ENCODE data around the gene ADAMTS6. TPM values are rescaled to one million over a fixed set of nuclear protein-coding genes. Genes with fewer than 3 reads are reported as not detected.
"Not testable (repeated sequence)": the region's sequence is repeated elsewhere in the genome, so short reads cannot be mapped to it uniquely, and the experiment has no call there.

The ADAMTS6 gene
- total RNA-seq, 1 donor from 2014 or later, result 0.88 TPM

DNA sequence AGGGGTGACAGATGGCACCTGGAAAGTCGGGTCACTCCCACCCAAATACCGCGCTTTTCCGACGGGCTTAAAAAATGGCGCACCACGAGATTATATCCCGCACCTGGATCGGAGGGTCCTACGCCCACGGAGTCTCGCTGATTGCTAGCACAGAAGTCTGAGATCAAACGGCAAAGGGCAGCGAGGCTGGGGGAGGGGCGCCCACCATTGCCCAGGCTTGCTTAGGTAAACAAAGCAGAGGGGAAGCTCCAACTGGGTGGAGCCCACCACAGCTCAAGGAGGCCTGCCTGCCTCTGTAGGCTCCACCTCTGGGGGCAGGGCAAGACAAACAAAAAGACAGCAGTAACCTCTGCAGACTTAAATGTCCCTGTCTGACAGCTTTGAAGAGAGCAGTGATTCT is 111.2 kb downstream of the ADAMTS6 start:
- intact Hi-C loops (cut with micrococcal nuclease), result not testable (repeated sequence)

DNA sequence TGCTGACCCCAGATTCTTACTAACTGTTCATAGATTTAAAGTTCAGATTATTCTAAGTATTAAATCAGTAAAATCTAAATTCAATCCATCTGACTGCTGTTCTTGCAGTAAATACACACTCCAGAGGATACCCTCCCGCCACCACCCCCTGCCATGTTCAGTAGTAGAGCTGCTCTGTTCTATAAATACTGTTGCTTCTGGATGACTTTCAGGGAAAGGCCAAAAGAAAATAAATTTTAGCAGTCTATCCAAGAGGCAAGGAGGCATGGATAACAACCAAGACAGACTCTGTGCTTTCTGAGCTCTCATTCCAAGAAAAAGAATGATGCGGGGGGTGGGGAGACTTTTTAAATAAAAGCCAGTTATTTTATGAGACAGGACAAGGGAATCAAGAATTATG is 115.1 kb downstream of the ADAMTS6 start:
- intact Hi-C loops (cut with micrococcal nuclease), result no loop called here

DNA sequence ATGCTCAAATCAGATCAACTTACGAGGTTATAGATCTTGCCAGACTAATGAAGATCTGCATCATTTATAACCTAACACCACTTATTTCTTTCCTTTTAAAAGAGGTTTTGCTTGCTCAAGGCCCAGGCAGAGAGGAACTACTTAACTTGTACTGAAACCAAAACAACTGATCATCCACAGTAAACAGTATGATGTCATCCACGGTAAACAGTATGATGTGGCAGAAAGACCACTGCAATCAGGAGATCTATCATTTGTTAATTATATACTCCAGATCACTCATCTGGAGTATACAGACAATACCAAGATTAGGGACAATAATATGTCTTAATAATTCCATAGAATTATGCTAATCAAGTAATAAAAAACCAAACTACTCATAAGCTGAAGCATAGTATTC is 116.8 kb downstream of the ADAMTS6 start:
- intact Hi-C loops (cut with micrococcal nuclease), result no loop called here

DNA sequence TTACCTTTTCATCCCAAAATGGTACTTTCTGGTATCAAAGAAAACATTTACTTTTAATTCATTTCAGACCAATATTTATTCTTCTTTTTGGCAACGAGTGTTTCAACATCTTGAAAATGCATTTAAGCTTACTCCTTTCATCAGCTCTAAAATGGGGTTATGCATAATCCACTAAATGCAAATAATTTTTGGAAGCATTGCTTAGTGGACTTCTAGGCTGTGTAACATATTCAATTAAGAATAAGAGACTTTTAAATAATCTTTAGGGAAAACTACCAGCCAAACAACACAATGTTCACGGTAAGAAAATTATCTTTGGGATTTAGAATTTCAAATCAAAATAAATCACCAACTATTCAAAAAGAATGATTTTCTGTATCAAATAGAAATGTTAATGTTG is 118.2 kb downstream of the ADAMTS6 start:
- intact Hi-C loops (cut with micrococcal nuclease), result no loop called here

DNA sequence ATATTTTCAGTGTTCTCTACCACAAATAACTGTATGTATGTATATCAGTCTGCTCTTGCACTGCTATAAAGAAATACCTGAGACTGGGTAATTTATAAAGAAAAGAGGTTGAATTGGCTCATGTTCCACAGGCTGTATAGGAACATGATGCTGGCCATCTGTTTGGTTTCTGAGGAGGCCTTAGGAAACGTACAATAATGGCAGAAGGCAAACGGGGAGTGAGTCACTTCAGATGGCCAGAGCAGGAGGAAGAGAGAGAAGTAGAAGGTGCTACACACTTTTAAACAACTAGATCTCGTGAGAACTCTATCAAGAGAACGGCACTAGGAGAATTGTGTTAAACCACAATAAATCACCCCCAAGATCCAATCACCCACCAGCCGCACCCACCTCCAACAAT is 121.7 kb downstream of the ADAMTS6 start:
- intact Hi-C loops (cut with micrococcal nuclease), result no loop called here

DNA sequence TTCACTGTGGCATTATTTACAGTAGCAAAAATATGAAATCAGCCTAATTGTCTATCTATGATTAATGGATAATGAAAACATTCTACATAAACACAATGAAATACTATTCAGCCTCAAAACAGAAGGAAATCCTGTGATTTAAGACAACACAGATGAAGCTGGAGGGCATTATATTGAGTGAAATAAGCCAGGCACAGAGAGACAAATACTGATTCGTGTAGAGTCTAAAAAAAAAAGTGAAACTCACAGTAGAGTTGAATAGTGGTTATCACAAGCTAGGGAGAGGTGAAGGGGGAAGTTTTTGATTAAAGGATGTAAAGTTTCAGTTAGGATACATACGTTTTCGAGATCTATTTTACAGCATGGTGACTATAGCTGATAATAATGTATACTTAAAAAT is 122.2 kb downstream of the ADAMTS6 start:
- intact Hi-C loops (cut with micrococcal nuclease), result no loop called here

DNA sequence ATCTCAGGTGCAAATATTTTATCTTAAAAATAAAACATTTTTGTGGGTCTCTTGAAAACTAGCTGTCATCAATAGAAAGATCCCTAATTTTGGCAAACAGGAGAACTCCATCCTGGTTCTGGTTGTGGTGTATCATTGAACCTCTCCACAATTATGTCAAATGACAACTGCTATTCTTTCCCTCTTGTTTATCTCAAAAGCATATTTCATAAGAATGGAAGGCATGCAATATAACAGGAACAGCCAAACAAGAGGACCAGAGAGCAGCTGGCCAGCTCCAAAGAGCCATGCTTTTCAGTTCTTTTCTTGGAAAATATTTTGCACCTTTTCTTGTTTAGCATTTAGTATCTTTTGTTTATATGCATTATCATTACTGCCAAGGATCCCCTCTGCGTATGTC is 125.4 kb downstream of the ADAMTS6 start:
- intact Hi-C loops (cut with micrococcal nuclease), result no loop called here

DNA sequence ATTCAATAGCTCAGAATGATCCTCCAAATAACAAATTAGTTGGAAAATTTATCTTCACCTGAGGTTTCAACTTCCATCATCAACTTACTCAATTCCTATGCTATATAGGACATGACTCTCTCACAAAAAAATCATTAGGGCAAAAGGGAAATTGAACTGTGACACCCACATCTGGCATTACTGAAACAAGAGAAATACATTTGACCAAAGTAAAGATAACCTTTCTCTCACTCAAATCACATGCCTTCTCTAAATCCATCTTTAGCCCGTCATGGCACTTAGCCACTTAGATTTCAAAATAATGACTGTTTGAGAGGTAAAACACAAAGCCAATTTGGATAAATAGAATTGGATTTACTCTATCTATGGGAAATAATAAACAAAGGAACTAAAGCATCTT is 126.4 kb downstream of the ADAMTS6 start:
- intact Hi-C loops (cut with micrococcal nuclease), result no loop called here

DNA sequence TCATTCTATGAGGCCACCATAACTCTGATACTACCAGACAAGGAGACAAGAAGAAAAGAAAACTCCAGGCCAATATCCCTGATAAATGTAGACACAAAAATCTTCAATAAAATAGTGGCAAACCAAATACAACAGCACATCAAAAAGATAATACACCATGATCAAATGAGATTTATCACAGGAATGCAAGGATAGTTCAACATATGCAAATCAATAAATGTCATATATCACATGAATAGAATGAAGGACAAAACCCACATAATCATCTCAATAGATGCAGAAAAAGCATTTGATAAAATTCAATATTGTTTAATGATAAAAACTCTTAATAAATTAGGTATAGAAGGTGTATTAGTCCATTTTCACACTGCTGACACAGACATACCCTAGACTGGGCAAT is 139.9 kb downstream of the ADAMTS6 start:
- intact Hi-C loops (cut with micrococcal nuclease), result no loop called here

DNA sequence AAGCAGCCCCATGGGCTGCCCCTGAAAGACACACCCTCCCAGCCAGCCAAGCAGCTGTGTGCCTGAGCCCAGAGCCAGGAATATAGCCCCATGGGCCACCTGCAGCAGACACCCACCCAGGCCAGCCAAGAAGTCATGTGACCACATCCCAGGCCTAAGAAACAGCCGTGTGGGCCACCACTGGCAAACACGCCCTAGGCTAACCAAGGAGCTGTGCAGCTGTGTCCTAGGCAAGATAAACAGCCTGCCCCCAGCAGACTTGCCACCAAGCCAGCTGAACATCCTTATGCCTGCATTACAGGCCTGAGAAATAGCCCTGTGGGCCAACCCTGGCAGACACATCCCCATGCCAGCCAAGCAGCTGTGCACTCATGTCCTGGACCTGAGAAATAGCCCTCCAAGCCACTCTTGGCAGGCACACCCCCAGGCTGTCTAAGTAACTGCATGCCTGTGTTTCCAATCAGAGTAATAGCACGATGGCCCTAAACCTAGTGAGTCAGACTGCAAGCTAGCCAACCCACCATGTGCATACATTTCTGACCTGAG is 143.0 kb downstream of the ADAMTS6 start:
- intact Hi-C loops (cut with micrococcal nuclease), result no loop called here

DNA sequence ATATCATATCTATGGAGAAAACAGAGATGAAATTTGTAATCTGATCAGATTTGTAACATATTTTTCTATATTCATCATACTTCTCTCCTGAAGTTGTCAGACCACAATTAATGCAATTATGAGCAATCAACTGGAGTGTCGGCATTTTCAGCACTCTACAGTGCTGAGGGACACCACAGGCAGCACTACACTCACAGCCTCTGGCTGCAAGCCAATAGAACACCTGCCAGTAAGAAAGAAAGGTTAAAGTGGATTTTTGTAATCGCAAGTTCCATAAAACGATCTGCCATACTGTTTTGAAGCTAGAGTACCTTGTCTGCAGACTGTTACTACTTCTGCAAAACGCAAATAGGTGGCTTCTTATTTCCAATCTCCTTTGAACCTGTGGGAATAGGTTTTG is 147.6 kb downstream of the ADAMTS6 start:
- intact Hi-C loops (cut with micrococcal nuclease), result no loop called here

DNA sequence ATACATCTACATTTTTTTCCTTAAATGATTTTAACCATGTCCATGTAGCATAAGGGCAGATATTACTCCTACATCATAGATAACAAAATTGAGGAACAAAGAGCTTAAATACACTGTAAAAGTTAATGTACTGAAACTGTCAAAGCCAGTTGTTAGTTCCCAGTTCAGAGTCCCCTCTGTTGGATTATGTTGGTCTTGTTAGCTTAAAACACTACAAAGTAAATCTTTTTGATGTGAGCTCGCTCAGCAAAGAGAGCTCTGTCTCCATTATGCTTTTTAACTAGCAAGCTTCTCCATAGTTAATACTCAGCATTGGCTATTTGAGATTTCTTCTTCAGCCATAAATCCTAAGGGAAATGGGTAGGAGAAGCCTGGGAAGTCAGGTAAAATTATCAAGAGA is 149.1 kb downstream of the ADAMTS6 start:
- intact Hi-C loops (cut with micrococcal nuclease), result no loop called here

DNA sequence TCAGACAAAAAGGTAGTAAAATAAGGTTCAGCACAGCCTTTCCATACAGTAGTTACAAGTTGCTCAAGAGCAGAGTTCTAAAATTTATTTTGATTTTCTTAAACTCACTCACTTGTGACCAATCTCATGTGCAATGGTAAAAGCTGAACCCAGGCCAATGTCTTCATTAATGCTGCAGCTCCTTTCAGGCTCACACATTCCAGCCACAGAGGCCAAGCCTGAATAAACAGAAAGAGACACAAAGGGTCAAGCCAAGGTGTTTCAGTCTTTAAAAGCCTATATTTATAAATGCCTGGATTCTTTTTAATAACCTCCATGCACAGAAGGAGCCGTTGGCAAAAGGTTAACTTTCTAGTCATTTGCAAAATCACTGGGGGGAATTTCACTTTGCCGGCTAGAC is 152.5 kb downstream of the ADAMTS6 start:
- intact Hi-C loops (cut with micrococcal nuclease), result no loop called here

DNA sequence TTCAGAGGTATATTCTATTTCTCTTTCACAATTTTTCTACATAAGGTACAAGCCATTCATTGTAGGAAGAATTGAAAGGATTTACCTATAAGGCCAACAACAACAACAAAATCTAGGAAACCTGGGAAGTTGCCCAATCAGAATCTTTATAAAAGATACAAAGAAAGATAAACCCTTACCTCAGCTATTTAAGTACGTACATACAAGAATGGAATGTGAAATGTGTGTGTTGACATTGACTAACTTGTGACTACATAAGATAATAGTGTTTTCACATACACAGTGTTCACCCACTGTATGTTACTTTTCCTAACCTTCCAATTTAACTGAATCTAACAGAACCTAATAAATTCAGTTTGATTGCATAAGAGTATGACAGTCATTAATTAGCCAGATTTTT is 154.1 kb downstream of the ADAMTS6 start:
- intact Hi-C loops (cut with micrococcal nuclease), result no loop called here

DNA sequence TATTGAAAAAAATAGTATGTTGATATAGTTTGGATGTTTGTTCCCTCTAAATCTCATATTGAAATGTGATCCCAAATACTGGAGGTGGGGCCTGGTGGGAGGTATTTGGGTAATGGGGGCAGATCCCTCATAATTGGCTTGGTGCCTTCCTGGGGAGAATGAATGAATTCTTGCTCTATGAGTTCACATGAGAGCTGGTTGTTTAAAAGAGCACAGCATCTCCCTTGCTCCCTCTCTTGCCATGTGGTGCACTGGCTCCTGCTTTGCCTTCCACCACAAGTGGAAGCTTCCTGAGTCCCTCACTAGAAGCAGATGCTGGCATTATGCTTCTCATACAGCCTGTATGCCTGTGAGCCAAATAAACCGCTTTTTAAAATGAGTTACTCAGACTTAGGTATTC is 154.8 kb downstream of the ADAMTS6 start:
- intact Hi-C loops (cut with micrococcal nuclease), result no loop called here

DNA sequence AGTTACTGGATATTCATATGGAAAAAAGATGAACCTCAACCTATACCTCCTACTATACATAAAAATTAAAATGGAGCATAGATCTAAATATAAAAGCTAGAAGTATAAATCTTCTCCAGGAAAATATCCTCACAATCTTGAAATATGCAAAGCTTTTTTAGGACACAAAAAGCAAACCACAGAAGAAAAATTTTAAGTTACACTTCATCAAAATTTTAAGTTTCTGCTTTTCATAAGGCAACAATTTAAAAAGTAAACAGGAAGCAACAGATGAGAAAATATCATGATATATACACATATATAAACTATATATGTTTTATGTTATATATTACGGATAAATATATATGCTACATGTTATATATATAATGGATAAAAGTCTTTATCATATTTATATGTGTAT is 157.5 kb downstream of the ADAMTS6 start:
- intact Hi-C loops (cut with micrococcal nuclease), result no loop called here

DNA sequence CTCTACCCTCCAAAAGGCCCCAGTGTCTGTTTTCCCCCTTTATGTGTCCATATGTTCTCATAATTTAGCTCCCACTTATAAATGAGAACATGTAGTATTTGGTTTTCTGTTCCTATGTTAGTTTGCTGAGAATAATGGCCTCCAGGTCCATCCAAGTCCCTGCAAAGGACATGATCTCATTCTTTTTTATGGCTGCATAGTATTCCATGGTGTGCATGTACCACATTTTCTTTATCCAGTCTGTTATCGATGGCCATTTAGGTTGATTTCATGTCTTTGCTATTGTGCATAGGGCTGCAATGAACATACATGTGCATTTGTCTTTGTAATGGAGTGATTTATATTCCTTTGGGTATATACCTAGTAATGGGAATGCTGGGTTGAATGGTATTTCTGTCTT is 161.0 kb downstream of the ADAMTS6 start:
- intact Hi-C loops (cut with micrococcal nuclease), result not testable (repeated sequence)

DNA sequence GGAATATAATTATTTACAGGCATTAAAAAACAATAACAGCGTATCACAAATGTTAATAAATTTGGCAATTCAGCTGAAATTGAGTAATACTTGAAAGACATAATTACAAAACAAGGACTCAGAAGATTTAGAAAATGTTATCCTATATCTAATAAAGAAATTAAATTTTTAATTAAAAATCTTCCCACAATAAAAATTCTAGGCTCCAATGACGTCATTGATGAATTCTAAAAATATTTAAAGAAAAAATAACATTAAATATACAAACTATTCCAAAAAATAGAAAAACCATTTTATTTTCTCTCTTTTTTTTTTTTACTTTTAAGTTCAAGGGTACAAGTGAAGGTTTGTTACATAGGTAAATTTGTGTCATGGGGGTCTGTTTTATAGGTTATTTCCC is 161.5 kb downstream of the ADAMTS6 start:
- intact Hi-C loops (cut with micrococcal nuclease), result no loop called here

DNA sequence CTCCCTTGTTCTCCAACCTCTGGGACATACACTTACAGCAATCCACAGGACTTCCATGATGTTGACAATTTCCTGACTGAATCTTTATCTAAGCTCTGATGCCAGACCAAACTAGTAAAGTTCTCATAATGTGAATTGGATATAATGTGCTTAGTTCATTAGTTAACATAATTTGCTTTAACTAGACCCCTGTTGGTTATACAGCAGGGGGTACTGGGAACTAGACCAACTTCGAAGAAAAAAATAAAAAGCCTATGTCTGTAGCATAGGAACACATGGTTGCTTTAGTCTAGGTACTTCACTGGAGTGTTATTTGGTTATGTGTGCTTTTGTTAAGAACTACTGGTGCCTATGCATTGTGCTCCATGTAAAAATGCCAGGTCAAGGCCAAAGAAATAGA is 173.8 kb downstream of the ADAMTS6 start:
- intact Hi-C loops (cut with micrococcal nuclease), result no loop called here

DNA sequence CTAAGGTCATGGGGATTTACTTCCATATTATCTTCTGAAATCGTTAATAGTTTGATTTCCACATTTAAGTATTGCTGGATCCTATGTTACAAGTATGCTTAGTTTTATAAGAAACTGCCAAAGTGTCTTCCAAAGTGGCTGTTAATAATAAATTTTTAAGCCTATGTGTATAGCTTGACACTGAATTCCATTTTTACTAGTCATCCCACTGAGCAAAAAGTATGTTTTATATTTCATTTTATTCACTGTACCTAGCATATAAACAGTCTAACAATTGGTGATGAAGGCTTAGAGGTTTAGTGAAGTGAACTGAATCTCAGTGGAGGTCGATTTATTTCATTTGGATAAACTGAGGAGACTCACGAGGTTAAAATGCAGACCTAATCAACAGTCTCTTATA is 174.6 kb downstream of the ADAMTS6 start:
- intact Hi-C loops (cut with micrococcal nuclease), result no loop called here

DNA sequence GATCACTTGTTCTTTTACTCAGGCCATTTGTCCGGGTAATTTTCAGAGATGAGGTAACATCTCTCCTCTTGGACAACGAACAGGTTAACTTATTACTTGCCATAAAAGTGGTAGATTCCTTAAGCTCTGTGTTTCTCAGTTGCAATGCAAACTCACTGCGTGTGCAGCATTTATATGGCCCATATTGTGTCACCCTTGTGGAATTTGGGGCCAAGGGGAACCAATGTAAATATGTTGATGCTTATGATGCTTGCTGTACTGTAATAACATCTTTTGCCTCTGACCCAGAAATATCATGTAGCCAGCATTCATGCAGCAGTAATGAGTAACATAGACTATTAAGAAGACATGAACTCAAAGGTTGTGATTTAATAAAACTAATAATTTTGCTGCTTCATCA is 175.8 kb downstream of the ADAMTS6 start:
- intact Hi-C loops (cut with micrococcal nuclease), result no loop called here

DNA sequence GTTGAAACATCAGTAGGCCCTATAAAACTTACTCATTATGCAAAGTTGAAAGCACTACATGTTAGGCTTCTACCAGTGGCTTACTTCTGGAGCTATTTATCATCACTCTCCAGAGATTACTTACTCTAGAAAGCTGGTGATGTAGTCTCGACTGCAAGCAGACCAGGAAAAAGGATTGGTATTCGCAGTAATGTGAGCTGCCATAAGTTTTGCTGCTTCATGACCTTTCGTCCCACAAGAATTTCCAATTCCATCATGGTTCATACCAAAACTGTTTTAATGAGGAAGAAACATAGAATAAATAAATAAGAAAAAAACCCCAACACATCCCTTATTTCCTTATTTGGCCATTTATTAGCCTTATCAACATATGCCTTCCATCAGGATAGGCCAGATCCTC is 181.9 kb downstream of the ADAMTS6 start:
- intact Hi-C loops (cut with micrococcal nuclease), result no loop called here

DNA sequence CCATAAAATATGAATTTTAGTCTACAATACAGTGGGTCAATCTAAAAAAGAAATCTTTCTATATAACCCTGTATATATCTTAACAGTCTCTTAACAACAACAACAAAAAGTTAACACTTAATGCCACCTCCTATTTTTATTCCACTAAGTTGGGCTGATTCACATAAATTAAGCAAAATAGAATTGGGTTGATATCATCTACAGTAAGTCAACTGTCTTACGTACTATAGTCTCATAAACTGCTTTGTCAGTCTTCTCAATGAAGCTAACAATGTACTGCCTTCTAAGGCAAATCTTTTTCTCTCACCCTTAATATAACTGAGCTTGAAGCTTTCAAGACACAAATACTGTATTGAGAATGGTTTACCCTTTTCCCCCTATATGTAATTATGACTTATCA is 185.7 kb downstream of the ADAMTS6 start:
- intact Hi-C loops (cut with micrococcal nuclease), result no loop called here

DNA sequence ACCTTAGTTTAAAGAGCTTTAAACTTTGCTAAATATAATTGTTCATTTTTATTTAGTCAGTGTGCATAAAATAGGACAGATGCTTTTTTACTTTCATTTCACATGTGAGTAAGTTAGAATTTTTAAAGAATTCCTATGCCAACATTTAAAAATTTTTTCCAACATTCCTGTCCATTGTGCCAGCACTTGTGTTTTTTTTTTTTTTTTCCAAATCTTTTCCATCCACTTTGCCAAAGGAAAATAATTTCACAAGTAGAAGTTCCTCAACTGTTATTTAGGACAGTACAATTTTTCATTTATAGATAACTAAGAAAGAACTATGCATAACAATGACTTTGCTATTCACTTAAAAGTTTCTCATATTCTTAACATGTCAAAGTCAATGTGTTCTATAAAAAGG is 189.5 kb downstream of the ADAMTS6 start:
- intact Hi-C loops (cut with micrococcal nuclease), result no loop called here
